CD4-positive, alpha-beta T cell treated with Interleukin-12 subunit alpha and Interleukin-12 subunit beta, for 1 hour (primary cell): Measurements from ENCODE around the gene KLRF1.

Experiments
- DNase-seq: peaks from one replicate; pipeline ENCODE4 v3.0.0-alpha.2; 2020

KLRF1 gene

DNA sequence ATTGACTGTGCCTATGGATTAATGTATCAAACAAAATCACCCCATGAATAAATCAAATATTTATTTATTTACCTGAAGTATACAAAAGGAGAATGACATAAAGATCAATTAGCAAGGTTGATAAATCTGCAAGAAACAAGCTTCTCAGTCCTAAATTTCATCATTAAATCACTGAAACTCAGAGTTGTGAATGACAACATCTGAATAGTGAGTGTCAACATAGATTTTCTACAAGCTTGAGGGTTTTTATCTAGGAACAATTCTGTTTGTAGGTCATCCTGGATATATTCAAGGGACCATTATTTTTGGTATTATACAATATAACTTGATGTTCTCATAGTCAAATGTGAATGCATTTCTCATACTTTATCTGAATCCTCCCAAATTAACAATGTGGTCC is 17.4 kb upstream of the KLRF1 start:
- DNase-seq, result no peak

DNA sequence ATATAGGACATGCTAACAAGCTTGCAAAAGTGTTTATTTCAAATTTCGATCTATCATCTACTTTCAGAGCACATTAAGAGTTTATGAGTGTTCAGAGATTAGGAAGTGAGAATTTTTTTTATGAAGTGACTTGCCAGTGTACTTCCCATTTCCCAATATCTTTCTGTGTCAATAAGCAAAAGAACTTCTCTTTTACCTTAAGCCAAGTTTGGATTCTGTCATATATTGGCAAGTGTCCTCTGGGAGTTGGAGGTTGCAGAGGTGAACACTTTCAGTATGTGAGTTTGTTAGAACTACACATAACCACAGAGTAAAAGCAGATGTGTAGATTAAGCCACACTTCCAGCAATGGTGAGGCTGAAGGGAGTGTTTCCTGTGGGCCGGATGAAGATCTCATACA is 16.6 kb upstream of the KLRF1 start:
- no peak for DNase-seq

DNA sequence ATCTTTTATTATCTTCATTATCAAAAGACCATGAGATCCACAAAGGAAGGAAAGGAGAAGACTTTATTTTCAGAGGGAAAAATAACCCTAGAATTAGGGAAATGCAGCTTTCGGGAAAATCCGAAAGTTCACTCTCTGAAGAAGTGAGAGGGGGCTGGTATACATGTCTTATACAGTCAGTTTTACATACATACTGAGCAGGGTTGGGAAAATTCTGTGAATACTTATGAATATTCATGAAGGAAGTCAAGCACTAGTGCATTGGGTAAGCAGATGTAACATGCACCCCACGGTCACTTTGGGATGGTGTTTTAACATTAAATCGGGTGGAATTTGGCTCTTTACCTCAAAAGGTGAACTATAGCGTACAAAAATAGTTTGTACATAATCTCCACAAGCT is 15.7 kb upstream of the KLRF1 start:
- DNase-seq, result no peak

DNA sequence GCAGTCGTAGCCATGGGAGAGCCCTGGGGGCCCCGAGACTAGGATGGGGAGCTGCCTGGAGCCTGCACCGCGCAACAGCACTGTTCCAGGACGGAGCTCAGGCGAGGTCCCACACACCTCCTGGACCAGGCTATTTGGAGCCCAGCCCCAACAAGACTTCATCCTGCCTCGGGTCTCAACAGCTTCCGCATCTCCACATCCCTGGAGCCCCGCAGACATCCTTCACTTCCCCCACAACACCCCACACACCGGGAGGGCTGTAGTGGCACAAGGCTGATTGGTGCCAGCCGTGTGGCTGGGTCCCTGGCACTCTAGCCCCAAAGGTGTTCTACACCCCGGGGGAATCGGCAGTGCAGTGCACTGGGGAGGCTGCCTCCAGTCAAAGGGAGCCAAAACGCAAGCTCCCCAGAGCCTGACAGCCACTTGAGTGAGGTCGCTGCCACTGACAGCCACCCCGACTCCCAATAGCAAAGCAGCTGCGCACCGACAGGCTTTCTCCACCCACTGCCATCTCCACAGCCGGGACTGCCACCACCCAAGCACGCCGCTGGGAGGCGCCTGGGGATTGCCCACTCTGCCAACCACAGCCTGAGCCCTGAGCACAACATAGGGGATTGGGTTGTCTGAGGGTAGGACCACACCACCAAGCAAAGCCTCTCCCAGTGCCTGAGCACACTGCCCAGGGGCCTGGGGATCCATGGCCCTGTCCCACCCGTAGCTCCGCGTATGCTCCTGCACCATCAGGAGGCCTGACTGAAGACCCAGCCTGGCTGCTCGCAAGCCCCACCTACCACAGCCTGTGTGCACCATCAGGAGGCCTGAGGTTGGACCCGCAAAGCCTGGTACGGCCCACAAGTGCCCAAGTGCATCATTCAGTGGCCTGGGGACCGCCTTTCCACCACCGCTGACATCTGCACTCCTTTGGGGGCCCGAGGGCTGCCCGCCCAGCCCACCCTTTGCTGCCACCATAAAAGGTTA is 13.2 kb upstream of the KLRF1 start:
- peak; percentile 93 for DNase-seq

DNA sequence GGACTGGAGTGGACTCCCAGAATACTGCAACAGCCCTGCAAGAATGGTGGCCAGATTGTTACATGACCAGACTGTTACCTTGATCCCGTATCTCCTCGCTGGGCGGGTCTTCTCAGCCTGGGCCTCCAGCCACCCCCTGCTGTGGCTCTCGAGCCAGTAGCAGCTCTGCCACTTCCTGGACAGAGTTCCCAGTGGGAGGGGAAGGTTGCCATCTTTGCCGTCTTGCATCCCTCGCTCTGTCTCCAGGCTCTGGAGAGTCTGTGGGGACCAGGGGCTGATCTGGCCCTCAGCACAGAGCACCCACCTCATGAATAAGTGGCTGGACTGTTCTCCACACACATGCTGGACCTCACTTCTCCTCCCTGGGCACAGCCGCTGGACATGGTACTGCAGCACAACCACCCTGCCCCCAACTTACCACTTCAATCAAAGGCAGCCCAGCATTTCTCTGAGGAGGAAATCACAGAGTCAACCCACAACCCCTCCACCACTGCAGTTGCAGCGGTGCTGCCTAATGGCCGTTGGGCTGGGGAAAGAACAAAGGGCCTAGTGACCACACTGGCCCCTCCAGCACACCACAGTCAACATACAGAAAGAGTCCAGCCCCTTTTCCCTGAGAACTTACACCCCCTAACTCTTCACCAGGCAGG is 6.9 kb upstream of the KLRF1 start:
- DNase-seq, result no peak

DNA sequence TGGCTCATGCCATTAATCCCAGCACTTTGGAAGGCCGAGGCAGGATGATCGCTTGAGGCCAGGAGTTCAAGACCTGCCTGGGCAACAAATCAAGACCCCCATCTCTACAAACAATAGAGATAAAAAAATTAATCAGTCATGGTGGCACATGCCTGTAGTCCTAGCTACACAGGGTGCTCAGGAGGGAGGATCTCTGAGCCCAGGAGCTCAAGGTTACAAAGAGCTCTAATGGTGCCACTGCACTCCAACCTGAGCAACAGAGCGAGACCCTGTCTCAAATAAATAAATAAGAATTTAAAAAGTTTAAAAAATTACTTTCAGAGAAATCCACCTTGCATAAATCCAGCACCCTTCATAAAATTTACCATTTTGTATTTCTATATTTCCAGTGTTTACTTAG is 2.2 kb downstream of the KLRF1 start:
- no peak for DNase-seq

DNA sequence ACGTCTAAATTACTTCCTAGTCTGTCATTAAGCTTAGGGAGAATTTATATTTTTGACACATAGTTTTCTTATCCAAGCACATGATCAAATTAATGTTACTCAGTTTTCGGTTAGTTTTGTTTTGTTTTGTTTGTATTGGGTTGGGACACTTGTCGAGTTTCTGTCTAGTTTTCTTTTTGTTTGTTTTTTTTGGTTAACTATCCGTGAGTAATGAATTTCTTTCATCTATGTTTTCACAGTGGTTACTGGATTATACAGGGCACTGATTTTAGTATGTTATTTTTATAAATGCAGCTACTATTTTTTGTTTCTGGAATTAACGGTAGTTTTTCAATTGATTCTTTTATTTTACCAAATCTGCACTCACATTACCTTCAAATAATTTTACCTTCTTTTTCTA is 2.7 kb downstream of the KLRF1 start:
- no peak for DNase-seq

DNA sequence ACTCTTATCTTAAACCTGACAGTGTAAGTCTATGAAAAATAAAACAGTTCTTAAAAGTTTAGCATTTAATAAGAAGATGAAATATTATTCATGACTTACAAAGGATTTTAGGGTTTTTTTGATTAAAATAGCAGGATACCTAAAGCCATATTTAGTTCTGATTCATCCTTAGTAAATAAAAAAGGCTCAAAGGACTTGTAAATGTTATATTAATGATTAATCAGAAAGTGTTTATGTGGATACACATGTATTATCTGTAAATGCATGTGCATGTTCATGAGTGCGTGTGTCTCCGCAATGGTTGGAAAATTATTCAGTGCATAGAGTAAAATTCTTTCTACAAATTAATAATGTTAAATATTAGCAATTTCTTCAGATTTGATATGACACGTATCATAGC is 4.4 kb downstream of the KLRF1 start:
- no peak for DNase-seq

DNA sequence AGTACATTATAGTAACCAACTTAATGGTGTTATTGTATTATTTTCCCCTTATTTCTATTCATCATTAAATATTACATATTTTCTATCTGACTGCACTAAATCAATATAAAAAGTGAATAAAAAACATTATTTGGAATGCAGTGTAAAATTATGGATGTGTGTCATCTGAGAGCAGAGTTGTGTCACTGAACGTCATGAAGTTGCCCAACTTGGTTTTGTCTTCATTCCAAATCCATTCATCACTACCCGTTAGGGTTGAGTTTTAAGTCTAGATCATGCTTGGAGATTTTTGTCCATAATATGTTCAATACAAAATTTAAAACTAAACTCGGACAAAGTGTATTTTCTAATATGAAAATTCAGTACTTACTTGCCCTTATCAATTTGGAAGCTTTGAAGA is 16.1 kb downstream of the KLRF1 start:
- no peak for DNase-seq

DNA sequence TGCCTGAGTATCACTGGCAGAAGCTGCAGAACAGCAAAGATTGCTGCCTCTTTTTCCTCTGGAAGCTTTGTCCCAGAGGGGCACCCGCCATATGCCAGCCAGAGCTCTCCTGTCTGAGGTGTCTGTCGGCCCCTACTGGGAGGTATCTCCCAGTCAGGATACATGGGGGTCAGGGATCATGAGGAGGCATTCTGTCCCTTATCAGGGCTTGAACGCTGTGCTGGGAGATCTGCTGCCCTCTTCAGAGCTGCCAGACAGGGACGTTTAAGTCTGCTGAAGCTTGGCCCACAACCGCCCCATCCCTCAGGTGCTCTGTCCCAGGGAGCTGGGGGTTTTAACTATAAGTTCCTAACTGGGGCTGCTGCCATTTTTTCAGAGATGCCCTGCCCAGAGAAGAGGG is 21.6 kb downstream of the KLRF1 start:
- no peak for DNase-seq

DNA sequence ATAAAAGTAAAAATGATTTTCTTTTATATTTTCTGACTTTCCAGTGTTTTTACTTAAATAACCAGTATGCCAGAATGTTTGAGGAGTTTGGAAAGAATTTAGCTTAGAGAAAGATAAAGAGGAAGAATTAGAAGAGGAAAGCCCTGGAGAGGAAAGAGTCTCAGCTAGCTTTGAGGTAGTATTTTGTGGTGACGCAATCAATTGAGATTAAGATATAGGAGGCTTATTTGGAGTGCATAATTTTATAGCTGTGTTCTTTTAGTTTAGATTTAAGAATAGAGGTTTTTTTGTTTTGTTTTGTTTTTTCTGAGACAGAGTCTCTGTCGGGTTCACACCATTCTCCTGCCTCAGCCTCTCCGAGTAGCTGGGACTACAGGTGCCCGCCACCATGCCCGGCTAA is 23.8 kb downstream of the KLRF1 start:
- no peak for DNase-seq

DNA sequence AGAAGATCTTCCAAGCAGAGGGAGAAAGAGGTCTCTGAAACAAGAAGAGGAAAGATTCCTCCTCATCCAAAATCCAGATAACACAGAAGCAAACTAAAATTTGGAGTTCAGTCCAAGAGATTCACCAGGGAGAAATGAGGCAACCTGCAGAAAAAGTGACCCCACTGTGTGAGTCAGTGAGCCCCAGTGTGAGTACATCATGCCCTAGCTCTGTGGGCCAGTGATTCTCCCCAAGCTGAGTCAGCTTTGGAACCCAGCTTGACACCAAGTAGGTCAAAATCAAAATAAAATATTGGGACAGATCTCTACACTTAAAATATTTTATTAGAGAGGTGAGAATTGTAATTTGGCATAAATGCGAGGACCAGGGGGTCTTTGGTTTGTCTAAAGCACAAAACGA is 24.6 kb downstream of the KLRF1 start:
- no peak for DNase-seq

DNA sequence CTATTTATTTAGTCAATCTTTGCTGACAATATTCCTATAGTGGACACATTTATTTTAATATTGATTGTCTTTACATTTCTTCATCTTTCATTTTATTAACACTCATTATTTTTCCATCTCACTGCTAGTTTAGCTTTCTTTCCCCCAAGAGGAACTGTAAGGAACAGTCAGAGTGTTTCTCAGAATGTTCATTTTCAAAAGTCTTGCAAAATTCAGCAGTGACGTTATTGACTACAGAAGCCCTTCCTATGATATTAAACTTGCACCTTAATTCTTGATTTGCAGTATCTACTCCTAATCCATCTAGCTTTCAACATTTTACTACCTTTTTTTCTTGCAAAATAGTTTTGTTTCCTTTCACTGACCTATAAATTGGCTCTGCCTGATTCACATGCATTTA is 28.9 kb downstream of the KLRF1 start:
- no peak for DNase-seq

DNA sequence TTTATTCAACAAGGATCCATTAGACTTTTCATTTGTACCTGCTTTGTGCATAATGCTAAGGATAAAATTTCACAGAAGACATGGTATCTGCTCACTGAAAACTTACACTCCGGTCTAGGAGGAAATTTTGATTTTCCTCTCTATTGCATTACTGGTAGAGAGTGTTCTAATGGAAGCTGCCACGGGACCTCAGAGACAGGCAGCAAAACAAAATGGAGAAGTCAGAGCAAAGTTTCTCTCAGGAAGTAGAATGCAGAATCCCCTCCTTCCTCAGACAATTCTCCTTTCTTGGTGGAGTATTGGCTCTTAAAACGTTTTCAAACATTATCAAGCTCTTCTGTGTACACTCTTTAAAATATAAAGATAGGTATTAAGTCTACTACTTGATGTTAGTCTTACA is 29.6 kb downstream of the KLRF1 start:
- no peak for DNase-seq

DNA sequence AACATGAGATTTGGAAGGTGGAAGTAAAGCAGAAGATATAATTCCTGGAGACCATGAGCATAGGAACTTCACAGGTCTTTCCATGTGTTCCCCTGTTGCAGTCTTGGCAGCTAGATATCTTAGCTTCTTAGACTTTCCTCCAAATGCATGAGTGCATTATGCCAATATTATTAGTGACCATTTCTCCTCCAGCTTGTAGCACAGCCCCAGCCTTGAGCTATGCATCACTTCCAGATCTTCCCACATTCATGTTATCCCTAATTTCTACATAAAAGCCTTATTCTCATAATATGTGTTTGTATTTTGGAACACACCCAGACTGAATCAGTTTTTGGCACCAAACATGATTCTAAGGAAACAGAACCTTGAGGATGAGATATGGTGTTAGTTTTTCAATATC is 30.9 kb downstream of the KLRF1 start:
- no peak for DNase-seq

DNA sequence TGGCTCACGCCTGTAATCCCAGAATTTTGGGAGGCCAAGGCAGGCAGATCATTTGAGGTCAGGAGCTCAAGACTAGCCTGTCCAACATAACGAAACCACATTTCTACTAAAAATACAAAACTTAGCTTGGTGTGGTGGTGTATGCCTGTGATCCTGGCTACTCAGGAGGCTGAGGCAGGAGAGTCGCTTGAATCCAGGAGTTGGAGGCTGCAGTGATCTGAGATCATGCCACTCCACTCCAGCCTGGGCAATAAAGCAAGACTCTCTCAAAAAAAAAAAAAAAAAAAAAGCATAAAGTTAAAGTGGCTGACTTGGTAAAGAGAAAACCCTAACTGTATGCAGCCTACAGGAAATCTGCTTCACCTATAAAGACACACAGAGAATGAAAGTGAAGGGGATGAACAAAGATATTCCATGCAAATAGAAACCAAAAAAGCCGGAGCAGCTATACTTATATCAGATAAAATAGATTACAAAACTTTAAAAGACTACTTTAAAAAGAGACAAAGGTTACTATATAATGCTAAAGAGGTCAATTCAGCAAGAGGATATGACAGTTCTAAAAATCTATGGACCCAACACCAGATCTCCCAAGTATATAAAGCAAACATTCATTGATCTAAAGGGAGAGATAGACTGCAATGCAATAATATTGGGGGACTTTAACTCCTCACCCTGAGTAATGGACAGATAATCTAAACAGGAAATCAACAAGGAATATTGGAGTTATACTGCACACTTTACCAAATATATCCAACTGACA is 37.8 kb downstream of the KLRF1 start:
- peak; percentile 34 for DNase-seq

DNA sequence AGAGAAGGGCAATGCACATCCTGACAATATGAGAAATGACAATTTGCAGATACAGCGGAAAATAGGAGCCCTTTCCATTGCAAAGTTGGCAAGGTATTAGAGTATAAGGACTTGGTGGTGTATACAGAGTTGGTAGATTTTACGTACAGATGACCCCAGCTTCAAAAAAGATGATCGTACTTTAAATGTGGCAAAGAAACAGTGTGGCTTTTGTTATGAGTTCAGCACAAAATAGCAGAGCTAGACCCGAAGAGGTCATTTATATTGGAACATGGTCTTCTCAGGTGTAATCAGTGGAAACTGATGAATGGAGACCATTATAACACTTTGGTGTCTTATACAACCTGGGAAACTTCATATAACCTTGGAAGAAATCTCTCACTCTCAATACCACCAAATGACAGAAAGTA is 39.6 kb downstream of the KLRF1 start:
- no peak for DNase-seq

DNA sequence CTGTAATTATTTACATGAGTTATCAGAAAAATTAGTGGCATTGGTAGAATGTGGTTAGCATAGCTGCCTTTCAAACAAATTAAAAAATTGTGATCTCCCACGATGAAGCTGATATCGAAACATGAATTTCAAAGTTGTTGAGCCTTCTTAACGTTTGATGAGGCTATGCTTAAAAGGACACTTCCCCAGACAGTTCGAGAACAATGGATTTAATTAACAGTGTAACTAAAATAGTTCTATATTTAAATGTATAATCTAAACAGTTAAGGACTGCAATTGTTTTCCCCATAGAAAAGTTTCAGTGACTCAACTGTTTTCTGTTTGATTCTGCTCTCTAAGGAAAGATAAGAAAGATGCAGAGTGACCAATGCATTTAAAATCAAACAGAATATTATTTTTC is 40.2 kb downstream of the KLRF1 start:
- no peak for DNase-seq

DNA sequence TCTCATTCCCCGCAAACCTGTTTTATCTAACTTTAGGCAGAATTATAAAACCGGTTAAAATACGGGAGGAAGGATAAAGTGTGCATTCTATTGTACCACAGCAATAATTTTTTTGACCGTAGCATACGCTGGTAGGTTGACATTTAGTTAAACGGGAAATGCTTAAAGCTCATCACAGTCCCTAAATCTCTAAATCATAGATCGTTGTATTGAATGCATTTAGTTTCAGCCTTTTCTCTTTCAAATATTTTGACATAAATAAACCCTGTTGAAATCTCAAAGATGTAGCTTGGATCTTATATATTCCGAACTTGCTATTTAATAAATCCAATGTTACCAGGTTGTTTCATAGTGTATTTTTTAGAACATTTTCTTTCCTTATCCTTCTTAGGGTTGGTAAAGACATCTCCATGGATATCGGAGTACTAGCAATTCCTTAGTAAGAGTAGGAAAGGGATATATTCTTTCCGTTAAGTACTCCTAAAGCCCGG is 41.1 kb downstream of the KLRF1 start:
- DNase-seq, result peak; percentile 29

DNA sequence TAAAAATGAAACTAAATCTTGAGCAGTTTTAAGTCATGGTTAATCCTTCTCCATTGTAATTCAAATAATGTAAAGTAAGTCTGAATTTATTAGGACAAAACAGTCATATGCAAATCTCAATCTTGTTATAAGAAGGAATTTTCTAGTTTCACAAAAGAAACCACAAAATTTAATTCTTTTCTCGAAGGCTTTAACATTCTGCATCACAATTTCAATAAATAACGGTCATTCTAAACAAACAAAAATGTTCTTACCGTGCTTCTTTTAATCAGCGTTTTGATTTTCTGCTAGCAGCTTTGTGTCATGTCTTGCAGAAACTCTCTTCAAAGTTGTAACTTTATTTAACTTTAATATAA is 41.6 kb downstream of the KLRF1 start:
- DNase-seq, result no peak

DNA sequence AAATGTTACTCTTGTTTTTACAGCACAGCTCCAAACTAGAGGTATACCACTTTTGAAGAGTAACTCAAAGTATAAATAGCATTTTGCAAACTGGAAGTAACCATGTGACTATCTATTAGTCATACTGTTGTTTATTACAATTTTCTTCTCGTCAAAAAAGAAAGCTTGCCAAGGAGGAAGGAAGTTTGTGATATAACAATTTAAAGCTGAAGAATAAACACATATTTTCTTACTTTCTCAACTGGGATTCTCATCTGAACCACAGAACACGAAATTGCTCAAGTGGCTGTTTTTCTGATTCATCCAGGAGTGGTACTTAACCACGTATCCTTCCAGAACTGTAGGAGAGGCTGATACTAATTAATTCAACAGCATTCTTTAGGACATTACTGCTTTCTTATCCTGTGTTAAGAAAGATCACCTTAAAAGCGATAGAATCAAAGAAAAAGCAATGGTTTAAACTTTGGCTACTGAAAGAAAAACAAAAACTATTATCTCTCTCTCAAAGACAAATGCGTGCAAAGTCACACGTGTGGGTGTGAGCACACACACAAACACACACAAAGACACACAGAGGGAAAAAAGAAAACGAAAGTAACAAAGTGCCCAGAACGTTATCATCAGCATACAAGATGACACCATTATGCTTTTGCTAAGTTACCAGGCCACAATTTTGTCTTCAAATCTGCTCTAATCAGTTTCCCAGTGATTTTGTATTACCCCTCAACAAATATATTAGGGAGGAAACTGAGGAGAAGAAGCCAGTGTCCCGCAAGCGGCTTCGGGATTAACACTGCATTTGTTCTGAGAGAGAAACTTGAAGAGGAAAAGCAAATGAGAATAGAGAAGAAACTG is 42.3 kb downstream of the KLRF1 start, which contains the start of gene CLEC2B:
Gene CLEC2B, minus strand, starts transcription at position 48 of the 855 bp plus-strand sequence.
- peak; percentile 69 for DNase-seq

DNA sequence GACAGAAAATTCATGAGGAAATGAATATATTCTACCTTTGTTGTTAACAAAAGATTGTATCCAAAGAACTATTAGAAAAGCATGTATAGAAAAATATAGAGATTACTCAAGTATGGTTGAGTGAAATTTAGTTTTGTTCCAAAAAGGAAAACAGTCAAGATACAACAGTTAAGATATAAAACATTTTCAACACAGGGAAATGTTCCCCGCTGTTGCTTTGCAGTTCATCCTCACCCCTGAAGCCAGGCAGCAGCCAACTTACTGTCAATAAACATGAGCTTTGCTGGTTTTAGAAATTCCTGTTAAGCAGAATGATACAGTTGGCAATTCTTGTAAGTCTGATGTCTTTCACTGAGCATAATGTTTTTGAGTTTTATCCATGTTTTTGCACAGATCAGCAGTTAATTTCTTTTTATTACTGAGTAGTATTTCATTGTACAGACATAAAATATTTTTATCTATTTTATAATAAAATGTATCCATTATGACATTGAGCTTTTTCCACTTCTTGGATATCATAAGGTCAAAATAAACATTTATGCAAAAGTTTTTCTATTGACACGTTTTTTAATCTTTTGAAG is 43.1 kb downstream of the KLRF1 start:
- no peak for DNase-seq
